ENCODE results near the gene ENDOU. TPM values are rescaled to one million over a fixed set of nuclear protein-coding genes. Genes with fewer than 3 reads are reported as not detected.

The ENDOU gene
- total RNA-seq, 2 donors from 2014 or later, result 0.49 TPM; not detected in 1

- no peak overlapping the region for H3K27ac ChIP-seq
- no peaks in the 10 kb centered on the region for H3K36me3 ChIP-seq
- TF ChIP-seq CTCF (IDR thresholded peaks at IDR 0.05), result no peak
- no peaks in the 10 kb centered on the region for H3K27me3 ChIP-seq (replicated peaks; ENCODE audit: insufficient read depth)
- no peak for ATAC-seq (ENCODE audit: insufficient number of reproducible peaks, low FRiP score, low read depth)
- H3K4me3 ChIP-seq, result no peak overlapping the region
- DNase-seq (ENCODE audit: low spot score), result no peak
- peaks cover 10 to 30% of the 10 kb centered on the region in 2 donors for H3K4me1 ChIP-seq (ENCODE audit: control insufficient read depth in 1 of 2, low read depth in 2 of 2)
- no peaks in the 10 kb centered on the region for H3K9me3 ChIP-seq
These were observed 13.1 kb downstream of the ENDOU start for GRCh38 chr12:47712171-47712570.

GRCh38 chr12:47711448-47711847, 13.8 kb downstream of the ENDOU start:
- Histone ChIP-seq H3K9me3 (no peaks in the 10 kb centered on the region), H3K27ac (no peak overlapping the region)

GRCh38 chr12:47710278-47710677, 15.0 kb downstream of the ENDOU start:
- DNase-seq (ENCODE audit: low spot score) (no peak), ATAC-seq (ENCODE audit: insufficient number of reproducible peaks, low FRiP score, low read depth) (no peak)
- Histone ChIP-seq H3K27ac (no peak overlapping the region), H3K27me3 (replicated peaks; ENCODE audit: insufficient read depth) (no peaks in the 10 kb centered on the region), H3K36me3 (no peaks in the 10 kb centered on the region), H3K9me3 (no peaks in the 10 kb centered on the region), H3K4me3 (no peak overlapping the region), H3K4me1 (ENCODE audit: control insufficient read depth in 1 of 2, low read depth in 2 of 2) (peaks cover 0 to 18% of the 10 kb centered on the region in 2 donors)
- TF ChIP-seq CTCF (IDR thresholded peaks at IDR 0.05), result no peak

More at GRCh38 chr12:47711448-47711847, 13.8 kb downstream of the ENDOU start:
- DNase-seq (ENCODE audit: low spot score) (no peak), ATAC-seq (ENCODE audit: insufficient number of reproducible peaks, low FRiP score, low read depth) (no peak)
- TF ChIP-seq CTCF (IDR thresholded peaks at IDR 0.05), result no peak
- Histone ChIP-seq H3K36me3 (no peaks in the 10 kb centered on the region), H3K4me3 (no peak overlapping the region), H3K27me3 (replicated peaks; ENCODE audit: insufficient read depth) (no peaks in the 10 kb centered on the region), H3K4me1 (ENCODE audit: control insufficient read depth in 1 of 2, low read depth in 2 of 2) (peaks cover 9 to 28% of the 10 kb centered on the region in 2 donors)

- H3K9me3 ChIP-seq, result no peaks in the 10 kb centered on the region
- no peak overlapping the region for H3K4me3 ChIP-seq
- no peak for TF ChIP-seq CTCF (IDR thresholded peaks at IDR 0.05)
- H3K36me3 ChIP-seq, result no peaks in the 10 kb centered on the region
- peaks cover 4 to 18% of the 10 kb centered on the region in 2 donors for H3K4me1 ChIP-seq (ENCODE audit: control insufficient read depth in 1 of 2, low read depth in 2 of 2)
- ATAC-seq (ENCODE audit: insufficient number of reproducible peaks, low FRiP score, low read depth) (no peak), DNase-seq (ENCODE audit: low spot score) (no peak)
- H3K27me3 ChIP-seq (replicated peaks; ENCODE audit: insufficient read depth), result no peaks in the 10 kb centered on the region
- no peak overlapping the region for H3K27ac ChIP-seq
These were observed 15.6 kb downstream of the ENDOU start for GRCh38 chr12:47709671-47710070.

- ATAC-seq (ENCODE audit: insufficient number of reproducible peaks, low FRiP score, low read depth), result no peak
- no peak overlapping the region for H3K4me3 ChIP-seq
- DNase-seq (ENCODE audit: low spot score), result no peak
These were observed 16.1 kb downstream of the ENDOU start for GRCh38 chr12:47709237-47709636.

More at GRCh38 chr12:47709237-47709636, 16.1 kb downstream of the ENDOU start:
- no peaks in the 10 kb centered on the region for H3K27me3 ChIP-seq (replicated peaks; ENCODE audit: insufficient read depth)
- peaks cover 4 to 22% of the 10 kb centered on the region in 2 donors for H3K4me1 ChIP-seq (ENCODE audit: control insufficient read depth in 1 of 2, low read depth in 2 of 2)
- TF ChIP-seq CTCF (IDR thresholded peaks at IDR 0.05), result no peak
- no peaks in the 10 kb centered on the region for H3K36me3 ChIP-seq
- H3K27ac ChIP-seq, result no peak overlapping the region
- H3K9me3 ChIP-seq, result no peaks in the 10 kb centered on the region
